ENCODE results near the gene KLHL29. TPM values are rescaled to one million over a fixed set of nuclear protein-coding genes. Genes with fewer than 3 reads are reported as not detected.

Gene KLHL29
- total and polyA plus RNA-seq, 2 donors (not counting 3 experiments of a cell fraction or from before 2014, with no cell fraction given) = 4.6 to 12.7 TPM

GRCh38 chr2:23526835-23527790 lies 142.1 kb downstream of the KLHL29 start:
- Histone ChIP-seq H3K27me3 (ENCODE audit: control insufficient read depth in 2 of 2, insufficient read depth in 2 of 2, low read length in 2 of 2) (no peaks in the 10 kb centered on the region), H3K9me1 (replicated peaks; ENCODE audit: control insufficient read depth, extremely low read depth, insufficient read depth, low read length) (no peaks in the 10 kb centered on the region), H3K4me3 (replicated peaks in 1 of 3; ENCODE audit: insufficient read depth in 1 of 3, low read depth in 1 of 3, low read length in 3 of 3) (no peak overlapping the region), H3K4me1 (ENCODE audit: control insufficient read depth, extremely low read depth, insufficient read depth, low read length) (no peaks in the 10 kb centered on the region), H3K4me2 (ENCODE audit: insufficient read depth, low read length) (no peak overlapping the region), H4K20me1 (replicated peaks; ENCODE audit: control insufficient read depth, extremely low read depth, insufficient read depth, low read length) (no peaks in the 10 kb centered on the region), H3K9me3 (replicated peaks; ENCODE audit: control insufficient read depth, insufficient read depth, low read length) (no peaks in the 10 kb centered on the region), H3K36me3 (ENCODE audit: control insufficient read depth in 2 of 2, extremely low read depth in 1 of 2, insufficient read depth in 2 of 2, low read length in 2 of 2) (no peaks in the 10 kb centered on the region), H3K27ac (ENCODE audit: insufficient read depth, low read depth, low read length) (no peak overlapping the region), H2AFZ (ENCODE audit: low read depth, low read length) (no peak overlapping the region), H3K9ac (replicated peaks; ENCODE audit: extremely low read depth, insufficient read depth, low read length) (no peak overlapping the region), H3K79me2 (ENCODE audit: control insufficient read depth, insufficient read depth, low read length) (no peaks in the 10 kb centered on the region)
- intact Hi-C loops (cut with micrococcal nuclease) = no loop called here
- no peak for DNase-seq (ENCODE audit: low read depth, low spot score)
- POLR2A ChIA-PET = no interaction called here
- TF ChIP-seq MAX (IDR thresholded peaks at IDR 0.05; ENCODE audit: insufficient read depth, insufficient read length) = no peak
- no peak for TF ChIP-seq CTCF (IDR thresholded peaks at IDR 0.05; ENCODE audit: extremely low read depth in 1 of 2, insufficient read depth in 1 of 2, low read depth in 1 of 2, low read length in 2 of 2)
- no peak for TF ChIP-seq JUN (IDR thresholded peaks at IDR 0.05; ENCODE audit: borderline replicate concordance, insufficient read depth, insufficient read length, low read depth)
- no peak for TF ChIP-seq POLR2AphosphoS5 (IDR thresholded peaks at IDR 0.05; ENCODE audit: insufficient read depth, low read depth, low read length)
- no peak for TF ChIP-seq EZH2 (IDR thresholded peaks at IDR 0.05; ENCODE audit: borderline replicate concordance, low read depth, low read length, severe bottlenecking)
- no peak for TF ChIP-seq FOS (IDR thresholded peaks at IDR 0.05; ENCODE audit: borderline replicate concordance, insufficient read depth, low read length)
- no peak for TF ChIP-seq GATA2 (IDR thresholded peaks at IDR 0.05; ENCODE audit: insufficient read depth, insufficient read length, low read depth, low read length)
- TF ChIP-seq MYC (IDR thresholded peaks at IDR 0.05; ENCODE audit: low read depth, low read length) = no peak
- no peak for FAIRE-seq
- dilution Hi-C loops (cut with MboI; ENCODE audit: extremely low pct_ligation_motif_present, low sequenced_read_pairs) = no loop called here
- no TSS peak for BruUV-seq (replicated peaks)
- CTCF ChIA-PET = no interaction called here

Measured in endothelial cell of umbilical vein (primary cell).